H9 (cell line): ENCODE measurements around the gene CES5A. TPM values are rescaled to one million over a fixed set of nuclear protein-coding genes. Genes with fewer than 3 reads are reported as not detected.

Experiments
- DNase-seq: peaks from one replicate; pipeline ENCODE4 v3.0.0-alpha.2; 2017
- H2AFZ ChIP-seq: one replicate; pipeline ENCODE4 v1.6.1; 2013; ENCODE audit warnings: mild to moderate bottlenecking, low read length, control low read depth, moderate library complexity
- H2AK5ac ChIP-seq: 2 replicates; pipeline ENCODE4 v1.6.1; 2013; ENCODE audit warnings: low read length, control low read depth, mixed read lengths; ENCODE audit not compliant: insufficient read length
- H2BK120ac ChIP-seq: one replicate; pipeline ENCODE4 v1.6.1; 2013; ENCODE audit warnings: low read depth, mild to moderate bottlenecking, low read length, control low read depth, inconsistent platforms; ENCODE audit not compliant: poor library complexity, severe bottlenecking
- H2BK12ac ChIP-seq: 2 replicates; pipeline ENCODE4 v1.6.1; 2013; ENCODE audit warnings: low read length, control low read depth, mixed read lengths, low read depth; ENCODE audit not compliant: insufficient read length
- H2BK15ac ChIP-seq: 2 replicates; pipeline ENCODE4 v1.6.1; 2013; ENCODE audit warnings: low read depth, low read length, control low read depth
- H2BK20ac ChIP-seq: one replicate; pipeline ENCODE4 v1.6.1; 2013; ENCODE audit warnings: low read depth, mild to moderate bottlenecking, low read length, control low read depth, inconsistent platforms; ENCODE audit not compliant: poor library complexity, severe bottlenecking
- H2BK5ac ChIP-seq: 2 replicates; pipeline ENCODE4 v1.6.1; 2013; ENCODE audit warnings: low read length, control low read depth, mixed read lengths; ENCODE audit not compliant: insufficient read length
- H3K14ac ChIP-seq: 2 replicates; pipeline ENCODE4 v1.6.1; 2013; ENCODE audit warnings: low read length, control low read depth; ENCODE audit not compliant: insufficient read depth
- H3K18ac ChIP-seq: 2 replicates; pipeline ENCODE4 v1.6.1; 2013; ENCODE audit warnings: low read depth, mild to moderate bottlenecking, mixed read lengths, low read length, control low read depth; ENCODE audit not compliant: insufficient read length
- H3K23ac ChIP-seq: 2 replicates; pipeline ENCODE4 v1.6.1; 2013; ENCODE audit warnings: low read length, control low read depth, mixed read lengths, low read depth; ENCODE audit not compliant: insufficient read length
- H3K23me2 ChIP-seq: 2 replicates; pipeline ENCODE4 v1.6.1; 2013; ENCODE audit warnings: low read depth, mild to moderate bottlenecking, mixed read lengths, low read length, control low read depth; ENCODE audit not compliant: insufficient read length, poor library complexity, severe bottlenecking
- H3K27ac ChIP-seq: 2 replicates; pipeline ENCODE4 v1.5.1; 2013; ENCODE audit warnings: low read length, control low read depth, mixed read lengths, low read depth; ENCODE audit not compliant: insufficient read length
- H3K27me3 ChIP-seq: 2 replicates; pipeline ENCODE4 v1.6.1; 2013; ENCODE audit warnings: low read length, control low read depth, inconsistent platforms; ENCODE audit not compliant: insufficient read depth
- H3K4ac ChIP-seq: 2 replicates; pipeline ENCODE4 v1.6.1; 2013; ENCODE audit warnings: low read depth, mild to moderate bottlenecking, control low read depth, inconsistent platforms, low read length, moderate library complexity
- H3K4me1 ChIP-seq: 2 replicates; pipeline ENCODE4 v1.6.1; 2013; ENCODE audit warnings: low read length, control low read depth, inconsistent platforms; ENCODE audit not compliant: insufficient read depth
- H3K4me2 ChIP-seq: 2 replicates; pipeline ENCODE4 v1.6.1; 2013; ENCODE audit warnings: low read length, control low read depth, mixed read lengths; ENCODE audit not compliant: insufficient read length, insufficient read depth
- H3K56ac ChIP-seq: 2 replicates; pipeline ENCODE4 v1.6.1; 2013; ENCODE audit warnings: low read depth, mild to moderate bottlenecking, mixed read lengths, low read length, control low read depth; ENCODE audit not compliant: insufficient read length
- H3K79me1 ChIP-seq: 2 replicates; pipeline ENCODE4 v1.6.1; 2013; ENCODE audit warnings: low read depth, mild to moderate bottlenecking, moderate library complexity, low read length, control low read depth, inconsistent platforms; ENCODE audit not compliant: insufficient read depth, poor library complexity, severe bottlenecking
- H3K79me2 ChIP-seq: 2 replicates; pipeline ENCODE4 v1.6.1; 2013; ENCODE audit warnings: low read length, control low read depth, inconsistent platforms; ENCODE audit not compliant: insufficient read depth
- H3K9ac ChIP-seq: 2 replicates; pipeline ENCODE4 v1.6.1; 2013; ENCODE audit warnings: low read length, control low read depth, mixed read lengths; ENCODE audit not compliant: insufficient read length; ENCODE audit errors: extremely low read depth
- H3K9me3 ChIP-seq: one replicate; pipeline ENCODE4 v1.6.1; 2013; ENCODE audit warnings: low read depth, low read length, inconsistent platforms; ENCODE audit not compliant: control insufficient read depth
- H3T11ph ChIP-seq: one replicate; pipeline ENCODE4 v1.6.1; 2013; ENCODE audit warnings: mild to moderate bottlenecking, low read length, control low read depth, inconsistent platforms
- H4K20me1 ChIP-seq: one replicate; pipeline ENCODE4 v1.6.1; 2013; ENCODE audit not compliant: control insufficient read depth, insufficient read length, insufficient read depth
- H4K5ac ChIP-seq: 2 replicates; pipeline ENCODE4 v1.6.1; 2013; ENCODE audit warnings: low read depth, mild to moderate bottlenecking, mixed read lengths, low read length, control low read depth; ENCODE audit not compliant: insufficient read length
- H4K8ac ChIP-seq: replicated peaks from 2 replicates; pipeline ENCODE4 v1.6.1; 2013; ENCODE audit warnings: low read length, control low read depth, mixed read lengths, low read depth; ENCODE audit not compliant: insufficient read length
- H4K91ac ChIP-seq: 2 replicates; pipeline ENCODE4 v1.6.1; 2013; ENCODE audit warnings: low read depth, mild to moderate bottlenecking, moderate library complexity, mixed read lengths, low read length, control low read depth; ENCODE audit not compliant: insufficient read length
- H3K27ac Mint-ChIP-seq, 3 experiments: 2 replicates in 2 of 3; 3 replicates in 1 of 3; pipeline ENCODE4 v1.8.0; 2020 to 2021; ENCODE audit warnings: mixed read lengths in 3 of 3, mild to moderate bottlenecking in 1 of 3, moderate library complexity in 1 of 3
- H3K27me3 Mint-ChIP-seq: 2 replicates; pipeline ENCODE4 v1.8.0; 2021; ENCODE audit warnings: low read depth, mild to moderate bottlenecking, moderate library complexity, mixed read lengths
- H3K36me3 Mint-ChIP-seq, 3 experiments: 2 replicates in 2 of 3; 3 replicates in 1 of 3; pipeline ENCODE4 v1.8.0; 2020 to 2021; ENCODE audit warnings: low read depth in 3 of 3, mixed read lengths in 3 of 3; ENCODE audit not compliant: insufficient read depth in 1 of 3
- H3K4me1 Mint-ChIP-seq, 2 experiments: 2 replicates each; pipeline ENCODE4 v1.8.0; 2020; ENCODE audit warnings: mixed read lengths in 2 of 2
- H3K4me3 Mint-ChIP-seq, 2 experiments: 2 replicates in 1 of 2; 3 replicates in 1 of 2; pipeline ENCODE4 v1.8.0; 2020 to 2021; ENCODE audit warnings: mild to moderate bottlenecking in 2 of 2, mixed read lengths in 2 of 2, moderate library complexity in 1 of 2
- H3K9me3 Mint-ChIP-seq, 2 experiments: 2 replicates in 1 of 2; 3 replicates in 1 of 2; pipeline ENCODE4 v1.8.0; 2020; ENCODE audit warnings: mild to moderate bottlenecking in 2 of 2, mixed read lengths in 2 of 2, moderate library complexity in 1 of 2
- WGBS: extraction: QIAGEN DNeasy Blood & Tissue Kit; methylation state at CpG from one replicate; pipeline ENCODE4 v1.1.7; 2013; ENCODE audit warnings: missing lambda C conversion rate, low lambda C conversion rate, mixed read lengths; ENCODE audit not compliant: insufficient read length; ENCODE audit errors: extremely low coverage; 5-methylcytosine and 5-hydroxymethylcytosine counted together
- total RNA-seq: library from RNA; stranded (reverse); gene quantifications from 2 replicates; pipeline ENCODE4 v1.2.1, GENCODE V29; 2021
- TF ChIP-seq, protein P1 (sequence below): fragments of 200-600 bp; sonication (generic); conservative IDR thresholded peaks from 3 replicates; pipeline ENCODE4 v1.8.0; 2021; ENCODE audit warnings: antibody characterized with exemption, mild to moderate bottlenecking

The CES5A gene
- total RNA-seq, 1 experiment from 2014 or later: not detected

DNA sequence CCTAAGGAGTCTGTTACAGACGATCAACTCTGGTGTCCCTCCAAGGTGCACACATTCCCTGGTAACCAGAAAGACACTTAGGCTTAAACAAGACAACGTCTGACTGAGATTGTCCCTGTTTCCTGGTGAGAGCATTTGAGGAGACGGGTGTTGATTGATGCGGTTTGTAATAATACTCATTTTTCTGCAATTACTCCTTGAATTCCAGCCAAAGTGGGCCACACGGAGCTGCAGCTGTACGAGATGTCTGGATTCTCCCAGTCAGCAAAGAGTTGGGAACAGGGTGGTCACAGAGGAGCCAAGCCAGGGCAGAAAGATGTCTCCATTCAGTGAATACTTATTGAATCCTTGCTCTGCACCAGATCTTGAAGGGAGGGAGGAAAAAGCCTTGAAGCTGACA lies 30.9 kb upstream of the CES5A start:
- TF ChIP-seq, protein P1, sequence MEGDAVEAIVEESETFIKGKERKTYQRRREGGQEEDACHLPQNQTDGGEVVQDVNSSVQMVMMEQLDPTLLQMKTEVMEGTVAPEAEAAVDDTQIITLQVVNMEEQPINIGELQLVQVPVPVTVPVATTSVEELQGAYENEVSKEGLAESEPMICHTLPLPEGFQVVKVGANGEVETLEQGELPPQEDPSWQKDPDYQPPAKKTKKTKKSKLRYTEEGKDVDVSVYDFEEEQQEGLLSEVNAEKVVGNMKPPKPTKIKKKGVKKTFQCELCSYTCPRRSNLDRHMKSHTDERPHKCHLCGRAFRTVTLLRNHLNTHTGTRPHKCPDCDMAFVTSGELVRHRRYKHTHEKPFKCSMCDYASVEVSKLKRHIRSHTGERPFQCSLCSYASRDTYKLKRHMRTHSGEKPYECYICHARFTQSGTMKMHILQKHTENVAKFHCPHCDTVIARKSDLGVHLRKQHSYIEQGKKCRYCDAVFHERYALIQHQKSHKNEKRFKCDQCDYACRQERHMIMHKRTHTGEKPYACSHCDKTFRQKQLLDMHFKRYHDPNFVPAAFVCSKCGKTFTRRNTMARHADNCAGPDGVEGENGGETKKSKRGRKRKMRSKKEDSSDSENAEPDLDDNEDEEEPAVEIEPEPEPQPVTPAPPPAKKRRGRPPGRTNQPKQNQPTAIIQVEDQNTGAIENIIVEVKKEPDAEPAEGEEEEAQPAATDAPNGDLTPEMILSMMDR: no peak
- Histone ChIP-seq H3K9ac (no peak overlapping the region), H2AK5ac (no peak overlapping the region), H2BK20ac (no peak overlapping the region), H3K23ac (no peak overlapping the region), H3K23me2 (no peaks in the 10 kb centered on the region), H3K79me2 (no peaks in the 10 kb centered on the region), H2BK5ac (no peak overlapping the region), H3K56ac (no peak overlapping the region), H2BK12ac (no peak overlapping the region), H3K79me1 (no peaks in the 10 kb centered on the region), H3K27me3 (no peaks in the 10 kb centered on the region), H4K8ac (no peak overlapping the region), H3K27ac (no peak overlapping the region), H2AFZ (no peak overlapping the region), H3K14ac (no peak overlapping the region), H3K4me1 (no peaks in the 10 kb centered on the region), H3K4me2 (no peak overlapping the region), H2BK120ac (no peak overlapping the region), H4K91ac (no peak overlapping the region), H4K20me1 (no peaks in the 10 kb centered on the region), H3T11ph (no peak overlapping the region), H3K4ac (no peak overlapping the region), H2BK15ac (no peak overlapping the region), H3K18ac (no peak overlapping the region), H3K9me3 (no peaks in the 10 kb centered on the region), H4K5ac (no peak overlapping the region)
- WGBS: no CpG with 5 or more reads among the region's 6 CpGs
- DNase-seq: no peak
- Mint-ChIP-seq H3K9me3 (peaks cover 5 to 10% of the 10 kb centered on the region in 2 experiments; a peak in 4 of 5 replicates), H3K36me3 (no peaks in the 10 kb centered on the region; a peak in 1 of 7 replicates), H3K4me1 (peaks cover 3% of the 10 kb centered on the region in 2 experiments; a peak in 1 of 4 replicates), H3K27ac (no peak overlapping the region), H3K4me3 (no peak overlapping the region), H3K27me3 (peaks cover 23% of the 10 kb centered on the region)
